ENCODE results near the gene CATSPERB.
"Not testable (repeated sequence)": the region's sequence is repeated elsewhere in the genome, so short reads cannot be mapped to it uniquely, and the experiment has no call there.

The CATSPERB gene

GRCh38 chr14:91555531-91555930 lies 176.4 kb downstream of the CATSPERB start:
- H3K4me1 ChIP-seq (ENCODE audit: control insufficient read depth, insufficient read depth, low read length, unreplicated experiment) = no peaks in the 10 kb centered on the region
- no peaks in the 10 kb centered on the region for H3K36me3 ChIP-seq (ENCODE audit: insufficient read depth, low read length)
- H2AFZ ChIP-seq (ENCODE audit: low read length, unreplicated experiment) = no peak overlapping the region
- H3K79me2 ChIP-seq (ENCODE audit: control insufficient read depth, insufficient read depth, low read length, unreplicated experiment) = no peaks in the 10 kb centered on the region
- no peak overlapping the region for H3K27ac ChIP-seq (ENCODE audit: low read depth, low read length)
- H3K4me3 ChIP-seq (ENCODE audit: low read depth, low read length) = no peak overlapping the region
- H3K27me3 ChIP-seq (ENCODE audit: insufficient read depth, low read length) = peaks cover 15% of the 10 kb centered on the region; the same call in 1 of the 2 replicates

- no peak overlapping the region for H3K4me3 ChIP-seq (ENCODE audit: low read depth, low read length)
Observed at GRCh38 chr14:91554535-91555332, 177.2 kb downstream of the CATSPERB start.

GRCh38 chr14:91548108-91548507 lies 183.8 kb downstream of the CATSPERB start:
- H3K27ac ChIP-seq (ENCODE audit: low read depth, low read length) = no peak overlapping the region
- H3K4me1 ChIP-seq (ENCODE audit: control insufficient read depth, insufficient read depth, low read length, unreplicated experiment) = no peaks in the 10 kb centered on the region
- no peaks in the 10 kb centered on the region for H3K79me2 ChIP-seq (ENCODE audit: control insufficient read depth, insufficient read depth, low read length, unreplicated experiment)
- H3K36me3 ChIP-seq (ENCODE audit: insufficient read depth, low read length) = no peaks in the 10 kb centered on the region
- no peak overlapping the region for H2AFZ ChIP-seq (ENCODE audit: low read length, unreplicated experiment)
- H3K4me3 ChIP-seq (ENCODE audit: low read depth, low read length) = no peak overlapping the region
- peaks cover 7% of the 10 kb centered on the region; the same call in 1 of the 2 replicates for H3K27me3 ChIP-seq (ENCODE audit: insufficient read depth, low read length)

More at GRCh38 chr14:91554535-91555332, 177.2 kb downstream of the CATSPERB start:
- Histone ChIP-seq H3K79me2 (ENCODE audit: control insufficient read depth, insufficient read depth, low read length, unreplicated experiment) (no peaks in the 10 kb centered on the region), H3K36me3 (ENCODE audit: insufficient read depth, low read length) (no peaks in the 10 kb centered on the region), H2AFZ (ENCODE audit: low read length, unreplicated experiment) (no peak overlapping the region), H3K4me1 (ENCODE audit: control insufficient read depth, insufficient read depth, low read length, unreplicated experiment) (no peaks in the 10 kb centered on the region), H3K27ac (ENCODE audit: low read depth, low read length) (no peak overlapping the region), H3K27me3 (ENCODE audit: insufficient read depth, low read length) (peaks cover 15% of the 10 kb centered on the region; the same call in 1 of the 2 replicates)

GRCh38 chr14:91545946-91546716 lies 185.8 kb downstream of the CATSPERB start:
- Histone ChIP-seq H3K27ac (ENCODE audit: low read depth, low read length) (no peak overlapping the region), H3K79me2 (ENCODE audit: control insufficient read depth, insufficient read depth, low read length, unreplicated experiment) (no peaks in the 10 kb centered on the region), H2AFZ (ENCODE audit: low read length, unreplicated experiment) (no peak overlapping the region), H3K27me3 (ENCODE audit: insufficient read depth, low read length) (peaks cover 7% of the 10 kb centered on the region; the same call in 1 of the 2 replicates), H3K4me3 (ENCODE audit: low read depth, low read length) (no peak overlapping the region), H3K36me3 (ENCODE audit: insufficient read depth, low read length) (no peaks in the 10 kb centered on the region), H3K4me1 (ENCODE audit: control insufficient read depth, insufficient read depth, low read length, unreplicated experiment) (no peaks in the 10 kb centered on the region)

DNA sequence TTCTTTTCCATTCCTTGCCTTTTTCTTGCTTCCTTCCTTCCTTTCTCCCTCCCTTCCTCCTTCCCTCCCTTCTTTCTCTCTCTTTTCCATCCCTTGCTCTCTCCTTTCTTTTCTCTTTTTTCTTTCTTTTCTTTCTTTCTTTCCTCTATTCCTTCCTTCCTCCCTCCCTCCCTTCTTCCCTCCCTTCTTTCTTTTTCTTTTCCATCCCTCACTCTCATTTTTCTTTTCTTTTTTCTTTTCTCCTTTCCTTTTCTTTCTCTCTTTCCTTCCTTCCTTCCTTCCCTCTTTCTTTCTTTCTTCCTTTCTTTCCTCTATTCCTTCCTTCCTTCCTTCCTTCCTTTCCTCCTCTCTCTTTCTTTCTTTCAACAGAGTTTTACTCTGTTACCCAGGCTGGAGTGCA lies 186.7 kb downstream of the CATSPERB start:
- Histone ChIP-seq H3K36me3 (ENCODE audit: insufficient read depth, low read length) (no peaks in the 10 kb centered on the region), H3K4me1 (ENCODE audit: control insufficient read depth, insufficient read depth, low read length, unreplicated experiment) (no peaks in the 10 kb centered on the region), H3K4me3 (ENCODE audit: low read depth, low read length) (no peak overlapping the region), H2AFZ (ENCODE audit: low read length, unreplicated experiment) (no peak overlapping the region), H3K27me3 (ENCODE audit: insufficient read depth, low read length) (peaks cover 7% of the 10 kb centered on the region; the same call in 1 of the 2 replicates), H3K79me2 (ENCODE audit: control insufficient read depth, insufficient read depth, low read length, unreplicated experiment) (no peaks in the 10 kb centered on the region), H3K27ac (ENCODE audit: low read depth, low read length) (no peak overlapping the region)

DNA sequence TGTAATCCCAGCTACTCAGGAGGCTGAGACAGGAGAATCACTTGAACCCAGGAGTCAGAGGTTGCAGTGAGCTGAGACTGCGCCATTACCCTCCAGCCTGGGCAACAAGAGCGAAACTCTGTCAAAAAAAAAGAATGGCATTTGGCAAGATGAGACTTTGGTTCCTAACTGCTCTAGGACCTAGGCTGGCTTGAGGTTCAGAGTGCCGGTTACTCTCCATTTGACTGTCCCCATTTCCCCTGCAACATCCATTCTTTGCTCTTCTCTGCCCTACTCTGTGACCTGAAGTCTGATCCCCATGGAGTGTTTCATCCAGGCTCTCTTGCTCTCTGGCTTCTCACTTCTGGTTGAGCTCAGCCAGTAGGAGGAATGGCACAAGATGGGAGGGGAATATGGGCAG lies 195.6 kb downstream of the CATSPERB start:
- H3K79me2 ChIP-seq (ENCODE audit: control insufficient read depth, insufficient read depth, low read length, unreplicated experiment) = no peaks in the 10 kb centered on the region
- H3K4me1 ChIP-seq (ENCODE audit: control insufficient read depth, insufficient read depth, low read length, unreplicated experiment) = no peaks in the 10 kb centered on the region
- H3K36me3 ChIP-seq (ENCODE audit: insufficient read depth, low read length) = no peaks in the 10 kb centered on the region
- no peak overlapping the region for H3K4me3 ChIP-seq (ENCODE audit: low read depth, low read length)
- H2AFZ ChIP-seq (ENCODE audit: low read length, unreplicated experiment) = no peak overlapping the region
- no peak overlapping the region for H3K27ac ChIP-seq (ENCODE audit: low read depth, low read length)
- peaks cover 23% of the 10 kb centered on the region; the same call in 1 of the 2 replicates for H3K27me3 ChIP-seq (ENCODE audit: insufficient read depth, low read length)

GRCh38 chr14:91534059-91534458 lies 197.8 kb downstream of the CATSPERB start:
- not testable (repeated sequence) for H3K36me3 ChIP-seq (ENCODE audit: insufficient read depth, low read length); H3K4me1 ChIP-seq (ENCODE audit: control insufficient read depth, insufficient read depth, low read length, unreplicated experiment); H2AFZ ChIP-seq (ENCODE audit: low read length, unreplicated experiment); H3K27ac ChIP-seq (ENCODE audit: low read depth, low read length); H3K4me3 ChIP-seq (ENCODE audit: low read depth, low read length); H3K79me2 ChIP-seq (ENCODE audit: control insufficient read depth, insufficient read depth, low read length, unreplicated experiment)
- H3K27me3 ChIP-seq (ENCODE audit: insufficient read depth, low read length) = peaks cover 25% of the 10 kb centered on the region; the same call in 1 of the 2 replicates

- H3K36me3 ChIP-seq (ENCODE audit: insufficient read depth, low read length) = no peaks in the 10 kb centered on the region
- H3K27ac ChIP-seq (ENCODE audit: low read depth, low read length) = no peak overlapping the region
- no peak overlapping the region for H2AFZ ChIP-seq (ENCODE audit: low read length, unreplicated experiment)
- H3K27me3 ChIP-seq (ENCODE audit: insufficient read depth, low read length) = peaks cover 25% of the 10 kb centered on the region; the same call in 1 of the 2 replicates
- no peaks in the 10 kb centered on the region for H3K79me2 ChIP-seq (ENCODE audit: control insufficient read depth, insufficient read depth, low read length, unreplicated experiment)
- no peaks in the 10 kb centered on the region for H3K4me1 ChIP-seq (ENCODE audit: control insufficient read depth, insufficient read depth, low read length, unreplicated experiment)
- H3K4me3 ChIP-seq (ENCODE audit: low read depth, low read length) = no peak overlapping the region
Observed at GRCh38 chr14:91533623-91534022, 198.3 kb downstream of the CATSPERB start.

All from ACC112 (cell line).